ENCODE results near the gene SYNE2. TPM values are rescaled to one million over a fixed set of nuclear protein-coding genes. Genes with fewer than 3 reads are reported as not detected.
"Not testable (repeated sequence)": the region's sequence is repeated elsewhere in the genome, so short reads cannot be mapped to it uniquely, and the experiment has no call there.

SYNE2 gene
- total RNA-seq, 1 donor: 131 TPM

DNA sequence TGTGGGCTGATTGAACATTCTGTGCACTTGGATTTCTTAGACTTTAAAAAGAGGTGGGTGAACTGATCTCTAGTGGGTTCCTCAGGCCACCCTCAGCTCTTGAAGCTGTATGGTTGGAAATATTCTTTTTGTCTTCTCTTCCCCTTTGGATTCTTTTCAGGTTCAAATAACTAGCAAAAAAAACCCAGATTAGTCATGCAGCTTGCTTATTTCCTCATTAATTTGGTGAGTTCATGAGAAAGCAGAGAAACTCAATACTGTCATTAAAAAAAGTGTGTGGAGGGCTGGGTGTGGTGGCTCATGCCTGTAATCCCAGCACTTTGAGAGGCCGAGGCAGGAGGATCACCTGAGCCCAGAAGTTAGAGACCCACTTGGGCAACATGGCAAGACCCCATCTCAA, 258.0 kb downstream of the SYNE2 start:
- no peaks in the 10 kb centered on the region for H3K27me3 ChIP-seq (ENCODE audit: insufficient read depth, low read length)
- H3K9me3 ChIP-seq (ENCODE audit: low read depth, low read length): no peaks in the 10 kb centered on the region
- H3K4me1 ChIP-seq (ENCODE audit: insufficient read depth, low read length): no peaks in the 10 kb centered on the region
- H3K4me3 ChIP-seq (ENCODE audit: low read length): no peak overlapping the region

DNA sequence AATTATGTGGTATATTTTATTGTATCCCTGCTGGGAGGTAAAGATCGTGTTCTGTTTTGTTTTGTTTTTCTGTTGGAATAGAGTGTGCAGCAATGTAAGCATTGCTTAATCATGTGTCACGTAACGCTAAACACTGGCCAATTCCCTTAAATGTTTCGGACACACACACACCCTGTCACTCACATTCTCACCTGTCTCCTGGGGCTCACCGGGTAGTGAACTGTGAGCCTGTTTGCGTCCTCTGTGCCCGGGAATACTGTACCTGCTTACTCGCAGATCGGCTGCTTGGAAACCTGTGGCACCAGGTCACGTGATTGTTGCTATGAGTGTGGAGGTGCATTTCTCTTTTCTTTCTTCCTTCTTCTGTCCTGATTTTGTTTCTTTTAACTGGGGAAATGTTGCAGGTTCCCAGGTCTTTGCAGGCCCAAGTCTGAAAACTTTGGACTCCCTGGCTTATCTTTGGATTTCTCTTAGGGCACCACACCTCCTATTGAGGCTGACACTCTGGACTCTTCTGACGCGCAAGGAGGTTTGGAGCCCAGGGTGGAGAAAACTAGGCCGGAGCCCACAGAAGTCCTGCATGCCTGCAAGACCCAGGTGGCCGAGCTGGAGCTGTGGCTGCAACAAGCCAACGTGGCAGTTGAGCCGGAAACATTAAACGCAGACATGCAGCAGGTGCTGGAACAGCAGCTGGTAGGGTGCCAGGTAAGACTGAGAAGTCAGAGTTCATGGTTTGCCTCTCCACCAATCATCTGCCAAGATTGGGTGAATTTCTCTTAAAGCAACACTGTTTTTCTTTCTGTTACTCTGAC, 260.3 kb downstream of the SYNE2 start:
- Histone ChIP-seq H3K4me1 (ENCODE audit: insufficient read depth, low read length) (no peaks in the 10 kb centered on the region), H3K27me3 (ENCODE audit: insufficient read depth, low read length) (no peaks in the 10 kb centered on the region), H3K4me3 (ENCODE audit: low read length) (no peak overlapping the region), H3K9me3 (ENCODE audit: low read depth, low read length) (no peaks in the 10 kb centered on the region)

GRCh38 chr14:64114166-64114565, 261.4 kb downstream of the SYNE2 start:
- no peaks in the 10 kb centered on the region for H3K9me3 ChIP-seq (ENCODE audit: low read depth, low read length)
- no peak overlapping the region for H3K4me3 ChIP-seq (ENCODE audit: low read length)
- no peaks in the 10 kb centered on the region for H3K4me1 ChIP-seq (ENCODE audit: insufficient read depth, low read length)

GRCh38 chr14:64114796-64115195, 262.0 kb downstream of the SYNE2 start:
- H3K4me3 ChIP-seq (ENCODE audit: low read length): no peak overlapping the region
- H3K27me3 ChIP-seq (ENCODE audit: insufficient read depth, low read length): no peaks in the 10 kb centered on the region
- H3K4me1 ChIP-seq (ENCODE audit: insufficient read depth, low read length): no peaks in the 10 kb centered on the region
- H3K9me3 ChIP-seq (ENCODE audit: low read depth, low read length): no peaks in the 10 kb centered on the region

More at GRCh38 chr14:64114166-64114565, 261.4 kb downstream of the SYNE2 start:
- no peaks in the 10 kb centered on the region for H3K27me3 ChIP-seq (ENCODE audit: insufficient read depth, low read length)

DNA sequence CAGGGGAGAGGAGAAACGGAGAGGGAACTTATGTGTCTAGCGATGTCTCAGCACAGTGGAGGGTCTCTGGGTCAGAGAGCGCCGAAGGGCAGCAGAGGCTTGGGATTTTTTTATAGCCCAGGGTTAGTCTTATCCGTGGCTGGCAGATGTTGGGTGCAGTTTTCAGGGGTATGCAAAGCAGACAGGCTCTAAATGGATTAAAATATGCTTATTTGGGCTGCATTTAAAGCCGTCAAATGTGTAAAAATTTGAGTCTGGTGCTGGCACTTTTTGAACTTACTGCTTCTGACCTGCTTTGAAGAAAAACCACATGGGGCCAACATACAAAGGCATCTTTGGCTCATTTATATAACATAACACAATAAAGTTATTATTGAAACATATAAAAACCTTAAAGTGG, 262.6 kb downstream of the SYNE2 start:
- H3K27me3 ChIP-seq (ENCODE audit: insufficient read depth, low read length): no peaks in the 10 kb centered on the region
- no peaks in the 10 kb centered on the region for H3K9me3 ChIP-seq (ENCODE audit: low read depth, low read length)
- no peak overlapping the region for H3K4me3 ChIP-seq (ENCODE audit: low read length)
- no peaks in the 10 kb centered on the region for H3K4me1 ChIP-seq (ENCODE audit: insufficient read depth, low read length)

DNA sequence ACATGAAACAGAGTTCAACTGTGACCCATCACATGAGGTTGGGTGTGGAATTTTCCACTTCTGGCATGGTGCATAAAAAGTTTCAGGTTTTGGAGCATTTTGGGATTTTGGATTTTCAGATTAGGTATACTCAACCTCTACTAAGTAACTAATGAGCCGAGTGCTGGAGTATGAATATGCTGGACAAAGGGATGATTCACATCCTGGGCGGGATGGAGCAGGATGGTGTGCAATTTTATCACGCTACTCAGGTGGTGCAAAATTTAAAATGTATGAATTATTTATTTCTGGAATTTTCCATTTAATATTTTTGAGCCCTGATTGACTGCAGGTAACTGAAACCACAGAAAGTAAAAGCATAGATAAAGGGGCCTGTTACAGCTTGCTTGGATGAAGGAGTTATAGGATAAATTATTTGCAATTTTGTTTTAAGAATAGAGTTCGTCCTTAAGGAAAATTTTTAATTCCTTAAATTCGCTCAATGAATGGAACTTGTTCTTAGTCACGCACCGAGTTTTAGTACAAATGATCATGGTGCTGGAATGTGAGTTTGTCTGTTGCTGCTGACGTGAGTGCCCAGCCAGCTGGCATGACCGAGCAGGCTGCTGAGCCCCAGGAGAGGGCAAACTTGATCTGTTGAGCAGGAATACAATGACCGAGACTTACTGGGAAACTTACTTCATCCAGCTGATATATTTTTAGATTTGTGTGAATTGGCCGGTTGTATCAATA, 265.0 kb downstream of the SYNE2 start:
- Histone ChIP-seq H3K9me3 (ENCODE audit: low read depth, low read length) (no peaks in the 10 kb centered on the region), H3K4me1 (ENCODE audit: insufficient read depth, low read length) (no peaks in the 10 kb centered on the region), H3K4me3 (ENCODE audit: low read length) (no peak overlapping the region), H3K27me3 (ENCODE audit: insufficient read depth, low read length) (no peaks in the 10 kb centered on the region)

DNA sequence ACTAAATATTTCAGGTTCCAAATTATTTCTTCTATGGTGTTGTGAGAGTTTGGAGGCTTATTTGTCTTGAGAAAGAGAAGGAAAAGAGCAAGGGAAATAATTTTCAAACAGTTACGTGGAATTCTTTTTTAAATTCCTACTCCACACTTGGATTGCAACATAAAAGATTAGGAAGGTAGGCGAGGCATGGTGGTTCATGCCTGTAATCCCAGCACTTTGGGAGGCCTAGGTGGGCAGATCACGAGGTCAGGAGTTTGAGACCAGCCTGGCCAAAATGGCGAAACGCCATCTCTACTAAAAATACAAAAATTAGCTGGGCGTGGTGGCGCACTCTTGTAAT, 265.6 kb downstream of the SYNE2 start:
- H3K27me3 ChIP-seq (ENCODE audit: insufficient read depth, low read length); H3K9me3 ChIP-seq (ENCODE audit: low read depth, low read length); H3K4me3 ChIP-seq (ENCODE audit: low read length); H3K4me1 ChIP-seq (ENCODE audit: insufficient read depth, low read length): not testable (repeated sequence)

DNA sequence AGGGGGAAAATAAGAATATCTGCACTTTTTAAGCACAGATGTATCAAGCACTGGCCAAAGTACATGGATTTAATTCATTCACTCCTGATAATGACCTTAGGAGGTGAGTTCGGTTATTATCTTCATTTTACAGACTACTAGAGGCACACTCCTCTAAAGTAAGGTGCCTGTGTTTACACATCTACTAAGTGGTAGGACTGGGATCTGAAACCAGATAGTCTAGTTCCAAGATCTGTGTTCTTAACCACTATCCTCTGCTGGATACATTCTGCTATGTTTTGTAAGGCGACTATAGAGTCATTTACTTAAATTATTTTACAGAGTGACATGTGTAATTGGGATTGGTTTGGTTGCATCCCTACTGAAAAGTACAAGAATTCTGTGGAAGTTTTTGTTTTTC, 266.1 kb downstream of the SYNE2 start:
- H3K4me1 ChIP-seq (ENCODE audit: insufficient read depth, low read length): no peaks in the 10 kb centered on the region
- no peak overlapping the region for H3K4me3 ChIP-seq (ENCODE audit: low read length)

DNA sequence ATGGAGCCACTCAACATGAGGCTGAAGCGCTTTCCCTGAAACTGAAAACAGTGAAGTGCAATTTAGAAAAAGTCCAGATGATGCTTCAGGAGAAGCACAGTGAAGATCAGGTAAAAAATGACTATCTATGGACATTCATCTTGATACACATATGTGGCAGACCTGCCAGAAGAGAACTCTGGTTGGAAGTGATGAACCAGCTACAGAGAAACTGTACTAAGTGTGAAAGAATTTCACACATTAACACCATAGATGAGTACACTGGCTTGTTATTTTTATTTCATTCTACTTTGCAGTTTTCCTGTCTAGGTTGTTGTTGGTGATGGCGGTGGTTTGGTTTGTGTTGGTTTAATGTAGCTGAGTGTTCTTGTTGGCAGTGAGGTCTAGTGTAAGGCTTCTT, 266.7 kb downstream of the SYNE2 start:
- Histone ChIP-seq H3K9me3 (ENCODE audit: low read depth, low read length) (no peaks in the 10 kb centered on the region), H3K27me3 (ENCODE audit: insufficient read depth, low read length) (no peaks in the 10 kb centered on the region), H3K4me3 (ENCODE audit: low read length) (no peak overlapping the region), H3K4me1 (ENCODE audit: insufficient read depth, low read length) (no peaks in the 10 kb centered on the region)

More for the DNA sequence above, 266.1 kb downstream of the SYNE2 start:
- H3K27me3 ChIP-seq (ENCODE audit: insufficient read depth, low read length): no peaks in the 10 kb centered on the region
- H3K9me3 ChIP-seq (ENCODE audit: low read depth, low read length): no peaks in the 10 kb centered on the region

- H3K4me1 ChIP-seq (ENCODE audit: insufficient read depth, low read length): no peaks in the 10 kb centered on the region
- no peaks in the 10 kb centered on the region for H3K9me3 ChIP-seq (ENCODE audit: low read depth, low read length)
- H3K27me3 ChIP-seq (ENCODE audit: insufficient read depth, low read length): no peaks in the 10 kb centered on the region
- H3K4me3 ChIP-seq (ENCODE audit: low read length): no peak overlapping the region
Observed at GRCh38 chr14:64119980-64120379, 267.2 kb downstream of the SYNE2 start.

DNA sequence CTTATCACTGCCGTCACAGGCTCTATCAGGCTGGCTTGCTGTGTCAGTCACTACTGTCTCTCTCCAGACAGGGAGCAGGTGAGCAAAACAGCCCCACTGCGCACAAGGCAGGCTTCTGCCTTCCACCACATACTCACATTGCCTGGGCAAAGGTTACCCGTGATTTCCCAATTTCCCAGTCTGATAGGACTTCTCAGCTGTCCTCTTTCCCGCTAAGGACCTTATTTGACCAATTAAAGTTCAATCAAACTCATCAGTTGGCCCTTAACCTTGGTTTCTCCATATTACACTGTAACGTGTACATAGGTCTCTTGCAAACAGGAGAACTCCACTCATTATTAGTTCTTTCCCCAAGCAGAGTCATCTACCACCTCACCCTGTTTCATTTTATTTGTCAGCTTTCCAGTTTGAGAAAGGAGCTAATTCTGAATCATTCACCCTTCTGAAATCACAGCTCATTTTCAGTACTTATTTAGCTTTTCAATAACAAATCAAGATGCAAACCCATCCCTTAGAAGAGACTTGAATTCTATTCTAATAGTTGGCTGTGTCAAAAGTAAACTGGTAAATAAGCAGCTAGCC, 270.5 kb downstream of the SYNE2 start:
- H3K4me3 ChIP-seq (ENCODE audit: low read length): no peak overlapping the region
- no peaks in the 10 kb centered on the region for H3K9me3 ChIP-seq (ENCODE audit: low read depth, low read length)
- no peaks in the 10 kb centered on the region for H3K4me1 ChIP-seq (ENCODE audit: insufficient read depth, low read length)
- no peaks in the 10 kb centered on the region for H3K27me3 ChIP-seq (ENCODE audit: insufficient read depth, low read length)

DNA sequence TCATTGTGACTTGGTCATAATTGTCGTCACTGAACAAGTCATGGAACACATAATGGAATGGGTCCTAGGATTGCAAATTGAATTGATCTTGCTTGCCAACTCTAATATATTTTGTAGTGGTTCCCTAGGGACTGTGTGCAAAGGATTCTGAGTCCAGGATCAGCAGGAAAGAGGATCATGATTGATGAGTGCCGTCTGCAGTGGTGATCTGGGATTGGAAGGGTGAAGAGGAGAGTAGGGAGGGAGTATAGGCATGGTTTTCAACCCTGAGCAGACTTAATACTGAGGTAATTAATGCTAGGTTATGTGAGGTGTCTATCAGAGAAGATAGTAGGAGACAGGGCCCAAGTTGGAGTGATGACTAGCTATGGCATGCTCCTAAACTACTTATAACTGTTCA, 272.5 kb downstream of the SYNE2 start:
- H3K4me1 ChIP-seq (ENCODE audit: insufficient read depth, low read length): no peaks in the 10 kb centered on the region

DNA sequence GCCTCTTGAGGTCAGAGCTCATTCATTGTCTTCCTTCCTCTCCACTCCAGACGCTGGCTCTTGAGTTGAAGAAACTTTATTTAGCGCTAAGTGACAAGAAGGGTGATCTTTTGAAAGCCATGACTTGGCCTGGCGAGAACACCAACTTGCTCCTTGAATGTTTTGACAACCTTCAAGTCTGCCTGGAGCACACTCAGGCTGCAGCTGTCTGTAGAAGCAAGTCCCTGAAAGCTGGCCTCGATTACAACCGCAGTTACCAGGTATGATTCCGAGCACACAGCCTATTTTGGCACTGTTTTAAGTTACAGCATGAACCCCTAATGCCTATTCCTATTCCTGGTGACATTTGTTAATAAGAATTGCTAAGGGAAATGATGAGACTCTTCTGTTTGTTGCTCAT, 273.7 kb downstream of the SYNE2 start:
- Histone ChIP-seq H3K4me3 (ENCODE audit: low read length) (no peak overlapping the region), H3K27me3 (ENCODE audit: insufficient read depth, low read length) (no peaks in the 10 kb centered on the region), H3K4me1 (ENCODE audit: insufficient read depth, low read length) (no peaks in the 10 kb centered on the region), H3K9me3 (ENCODE audit: low read depth, low read length) (no peaks in the 10 kb centered on the region)

More for the DNA sequence above, 272.5 kb downstream of the SYNE2 start:
- no peaks in the 10 kb centered on the region for H3K27me3 ChIP-seq (ENCODE audit: insufficient read depth, low read length)
- no peaks in the 10 kb centered on the region for H3K9me3 ChIP-seq (ENCODE audit: low read depth, low read length)
- no peak overlapping the region for H3K4me3 ChIP-seq (ENCODE audit: low read length)

- Histone ChIP-seq H3K9me3 (ENCODE audit: low read depth, low read length) (no peaks in the 10 kb centered on the region), H3K4me3 (ENCODE audit: low read length) (no peak overlapping the region), H3K27me3 (ENCODE audit: insufficient read depth, low read length) (no peaks in the 10 kb centered on the region), H3K4me1 (ENCODE audit: insufficient read depth, low read length) (no peaks in the 10 kb centered on the region)
Observed at GRCh38 chr14:64137657-64138290, 285.0 kb downstream of the SYNE2 start.

DNA sequence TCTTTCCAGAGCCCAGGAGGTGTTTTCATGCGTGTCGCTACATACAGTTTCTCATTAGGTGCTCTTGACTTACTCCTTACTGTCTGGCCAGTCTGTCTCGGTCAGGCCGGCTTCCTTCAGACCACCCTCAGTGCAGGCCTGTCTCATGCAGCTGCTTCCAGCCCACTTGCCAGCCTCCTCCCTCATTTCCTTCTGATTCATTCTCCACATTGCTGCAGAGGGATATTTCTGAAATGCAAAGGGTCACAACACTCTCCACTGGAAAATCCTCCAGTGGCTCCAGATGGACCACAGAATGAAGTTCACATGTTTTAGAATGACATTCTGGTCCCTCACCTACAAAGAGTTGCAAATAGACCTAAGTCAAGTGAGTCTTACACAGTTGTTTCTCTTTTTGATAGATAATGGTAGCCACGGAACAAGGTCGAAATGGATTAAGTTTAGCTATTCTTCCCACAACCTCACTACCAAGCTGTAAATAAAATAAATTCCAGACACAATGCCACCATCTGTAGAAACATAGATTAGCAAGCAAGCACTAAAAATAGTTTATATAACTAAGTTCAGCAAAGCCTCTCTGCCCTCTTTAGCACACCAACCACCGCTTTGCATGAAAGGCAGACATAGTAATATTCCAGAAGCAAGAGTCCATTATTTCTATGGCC, 294.5 kb downstream of the SYNE2 start:
- no peaks in the 10 kb centered on the region for H3K9me3 ChIP-seq (ENCODE audit: low read depth, low read length)
- H3K4me3 ChIP-seq (ENCODE audit: low read length): no peak overlapping the region
- no peaks in the 10 kb centered on the region for H3K27me3 ChIP-seq (ENCODE audit: insufficient read depth, low read length)
- H3K4me1 ChIP-seq (ENCODE audit: insufficient read depth, low read length): no peaks in the 10 kb centered on the region
